Stimulated activated effector memory CD8-positive, alpha-beta T cell treated with anti-CD3 and anti-CD28 coated beads, Interleukin-12 subunit alpha, Interleukin-12 subunit beta, amount 100 ng/mL, for 72 hours (primary cell): ENCODE results near the gene NDUFS1.

Source experiments
- ATAC-seq: fragments of 150-1000 bp; cut with Tn5 transposase; 2 replicates; pipeline ENCODE4 v1.10.0; 2021
- DNase-seq, 2 donors: peaks; one replicate each; pipeline ENCODE4 v3.0.0; 2021 to 2022; ENCODE audit warnings: low spot score in 2 of 2
- H3K27ac Mint-ChIP-seq: one replicate; pipeline ENCODE4 v1.8.0; 2022; ENCODE audit warnings: mild to moderate bottlenecking, mixed read lengths
- H3K36me3 Mint-ChIP-seq: one replicate; pipeline ENCODE4 v1.8.0; 2022; ENCODE audit warnings: mild to moderate bottlenecking, mixed read lengths
- H3K4me1 Mint-ChIP-seq: one replicate; pipeline ENCODE4 v1.8.0; 2022; ENCODE audit warnings: mixed read lengths
- H3K4me3 Mint-ChIP-seq: one replicate; pipeline ENCODE4 v1.8.0; 2022; ENCODE audit warnings: mild to moderate bottlenecking, mixed read lengths
- H3K9me3 Mint-ChIP-seq: one replicate; pipeline ENCODE4 v1.8.0; 2022; ENCODE audit warnings: mixed read lengths

NDUFS1 gene

GRCh38 chr2:206071807-206072206 lies 87.4 kb downstream of the NDUFS1 start:
- H3K27ac Mint-ChIP-seq = no peak overlapping the region
- peaks cover 19% of the 10 kb centered on the region for H3K36me3 Mint-ChIP-seq
- DNase-seq (no peak), ATAC-seq (no peak)
- no peaks in the 10 kb centered on the region for H3K9me3 Mint-ChIP-seq
- no peak overlapping the region for H3K4me3 Mint-ChIP-seq
- H3K4me1 Mint-ChIP-seq = peaks cover 43% of the 10 kb centered on the region

GRCh38 chr2:206069417-206069816 lies 89.8 kb downstream of the NDUFS1 start:
- ATAC-seq (no peak), DNase-seq (peak in 1 of 2 donors; percentile 7)
- Mint-ChIP-seq H3K36me3 (peaks cover 13% of the 10 kb centered on the region), H3K4me3 (no peak overlapping the region), H3K4me1 (peaks cover 45% of the 10 kb centered on the region), H3K9me3 (no peaks in the 10 kb centered on the region), H3K27ac (no peak overlapping the region)

- ATAC-seq = no peak
- Mint-ChIP-seq H3K36me3 (peaks cover 8% of the 10 kb centered on the region), H3K4me3 (no peak overlapping the region), H3K9me3 (no peaks in the 10 kb centered on the region), H3K27ac (no peak overlapping the region), H3K4me1 (peaks cover 48% of the 10 kb centered on the region)
- no peak for DNase-seq
These were observed 91.0 kb downstream of the NDUFS1 start for GRCh38 chr2:206068207-206068606.
